Activated naive CD4-positive, alpha-beta T cell treated with anti-CD3 and anti-CD28 coated beads, Interleukin-2, amount 10 ng/mL, durations not matched to agents 7 days and 5 days (primary cell): ENCODE measurements around the gene LRPAP1.
"Not testable (repeated sequence)": the region's sequence is repeated elsewhere in the genome, so short reads cannot be mapped to it uniquely, and the experiment has no call there.

Experiments used
- CTCF ChIA-PET: fragments of 350-600 bp; sonication (Branson Sonifier 250); formaldehyde crosslinking; loops from one replicate; lab custom pipeline; 2021; ENCODE audit warnings: antibody characterized with exemption; lab: Charles Lee
- DNase-seq: peaks from one replicate; pipeline ENCODE4 v3.0.0-alpha.2; 2020
- H3K27ac Mint-ChIP-seq: one replicate; pipeline ENCODE4 v1.8.0; 2021; ENCODE audit warnings: mild to moderate bottlenecking, moderate library complexity, mixed read lengths
- H3K27me3 Mint-ChIP-seq: one replicate; pipeline ENCODE4 v1.8.0; 2021; ENCODE audit warnings: mild to moderate bottlenecking, mixed read lengths
- H3K36me3 Mint-ChIP-seq: one replicate; pipeline ENCODE4 v1.8.0; 2021; ENCODE audit warnings: mixed read lengths
- H3K4me1 Mint-ChIP-seq: one replicate; pipeline ENCODE4 v1.8.0; 2021; ENCODE audit warnings: mixed read lengths
- H3K4me3 Mint-ChIP-seq: one replicate; pipeline ENCODE4 v1.8.0; 2021; ENCODE audit warnings: mild to moderate bottlenecking, moderate library complexity, mixed read lengths
- H3K9me3 Mint-ChIP-seq: one replicate; pipeline ENCODE4 v1.8.0; 2021; ENCODE audit warnings: mixed read lengths

The LRPAP1 gene

DNA sequence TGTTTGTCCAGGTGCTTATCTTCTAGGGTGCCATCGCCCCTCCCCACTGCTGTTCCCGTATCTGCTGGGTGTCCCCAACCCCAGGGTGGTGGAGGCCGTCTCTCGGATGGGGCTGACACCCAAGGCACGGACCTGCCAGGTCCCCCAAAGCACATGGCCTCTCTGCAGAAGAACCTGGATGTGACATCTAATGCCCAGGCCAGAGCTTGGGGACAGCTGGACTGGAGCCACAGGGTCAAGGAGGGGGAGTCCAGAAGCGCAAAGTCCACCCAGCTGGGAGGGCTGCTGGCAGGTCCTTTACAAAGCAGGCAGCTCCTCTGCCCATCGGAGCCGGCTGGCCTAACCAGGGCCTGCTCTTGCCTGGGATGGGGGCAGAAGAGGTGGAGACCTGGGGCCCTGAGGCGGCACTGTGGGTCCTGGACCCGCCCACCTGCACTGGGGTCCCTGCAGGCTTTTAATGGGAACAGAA, 69.9 kb downstream of the LRPAP1 start:
- CTCF ChIA-PET: interaction anchor here (1.2 kb wide), 1 partner anchor 18 kb away, joined by 5 read pairs; no protein-coding TSS in a partner anchor
- DNase-seq: no peak
- Mint-ChIP-seq H3K27ac (no peak overlapping the region), H3K9me3 (no peaks in the 10 kb centered on the region), H3K36me3 (no peaks in the 10 kb centered on the region), H3K4me3 (no peak overlapping the region), H3K27me3 (peaks cover 57% of the 10 kb centered on the region), H3K4me1 (no peaks in the 10 kb centered on the region)

DNA sequence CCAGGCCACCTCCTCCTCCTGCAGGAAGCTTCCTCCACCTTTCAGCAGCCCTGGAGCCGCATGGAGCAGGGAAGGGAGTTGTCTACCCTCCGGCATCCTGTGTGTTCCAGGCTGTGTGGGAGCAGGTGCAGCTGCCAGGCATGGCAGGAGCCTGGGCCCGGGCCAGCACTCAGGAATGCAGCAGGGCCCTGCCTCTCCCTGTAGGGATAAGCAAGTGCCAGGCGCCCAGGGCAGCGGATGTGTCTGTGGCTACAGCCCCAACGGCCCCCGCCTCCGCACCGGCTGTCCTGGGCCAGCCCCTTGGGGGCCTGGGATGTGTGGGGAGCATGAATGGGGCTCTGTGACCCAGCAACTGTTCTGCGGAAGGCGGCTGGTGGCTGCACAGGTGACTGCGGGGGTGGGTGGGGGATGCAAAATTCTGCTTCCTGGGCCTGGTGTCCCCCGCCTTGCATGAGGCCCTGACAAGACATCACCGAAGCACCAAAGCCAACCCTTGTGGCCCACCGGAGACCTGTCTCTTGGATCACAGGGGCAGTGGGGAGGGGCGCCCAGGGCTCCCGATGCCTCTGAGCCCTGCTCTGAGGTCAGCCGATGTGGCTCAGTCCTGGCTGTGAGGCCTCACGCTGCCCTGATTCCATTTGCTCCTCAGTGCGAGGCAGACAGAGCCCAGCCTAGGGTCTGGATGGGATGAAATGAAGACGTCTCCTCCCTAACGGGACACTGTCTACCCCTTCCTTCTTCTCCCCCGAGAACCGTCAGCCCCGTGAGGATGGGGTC, 70.5 kb downstream of the LRPAP1 start:
- no peak overlapping the region for H3K4me3 Mint-ChIP-seq
- no peaks in the 10 kb centered on the region for H3K9me3 Mint-ChIP-seq
- no peaks in the 10 kb centered on the region for H3K4me1 Mint-ChIP-seq
- CTCF ChIA-PET: interaction anchor here (1.2 kb wide), 1 partner anchor 18 kb away, joined by 5 read pairs; no protein-coding TSS in a partner anchor
- no peak for DNase-seq
- peaks cover 57% of the 10 kb centered on the region for H3K27me3 Mint-ChIP-seq
- no peaks in the 10 kb centered on the region for H3K36me3 Mint-ChIP-seq
- H3K27ac Mint-ChIP-seq: no peak overlapping the region

DNA sequence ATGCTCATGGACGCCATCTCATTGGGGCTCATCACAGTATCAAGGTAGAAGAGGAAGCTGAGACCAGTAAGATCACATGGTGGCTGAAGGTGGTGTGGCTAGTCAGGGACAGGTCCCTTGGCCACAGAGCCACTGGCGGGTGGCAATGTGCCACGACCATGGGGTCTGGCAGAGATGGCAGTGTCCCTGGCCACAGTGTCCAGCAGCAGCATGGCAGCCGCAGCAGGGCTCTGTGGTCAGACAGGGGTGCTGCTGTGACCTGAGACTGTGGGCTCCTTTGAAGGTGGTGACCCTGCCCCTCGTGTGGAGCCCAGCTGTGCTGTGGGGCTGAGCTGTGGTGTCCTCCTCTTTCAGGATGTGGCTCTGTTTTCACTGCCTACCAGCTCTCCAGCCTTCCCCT, 71.3 kb downstream of the LRPAP1 start:
- DNase-seq: no peak
- no peaks in the 10 kb centered on the region for H3K9me3 Mint-ChIP-seq
- no peak overlapping the region for H3K27ac Mint-ChIP-seq
- peaks cover 57% of the 10 kb centered on the region for H3K27me3 Mint-ChIP-seq
- no peaks in the 10 kb centered on the region for H3K4me1 Mint-ChIP-seq
- no peaks in the 10 kb centered on the region for H3K36me3 Mint-ChIP-seq
- CTCF ChIA-PET: no interaction called here
- H3K4me3 Mint-ChIP-seq: no peak overlapping the region

DNA sequence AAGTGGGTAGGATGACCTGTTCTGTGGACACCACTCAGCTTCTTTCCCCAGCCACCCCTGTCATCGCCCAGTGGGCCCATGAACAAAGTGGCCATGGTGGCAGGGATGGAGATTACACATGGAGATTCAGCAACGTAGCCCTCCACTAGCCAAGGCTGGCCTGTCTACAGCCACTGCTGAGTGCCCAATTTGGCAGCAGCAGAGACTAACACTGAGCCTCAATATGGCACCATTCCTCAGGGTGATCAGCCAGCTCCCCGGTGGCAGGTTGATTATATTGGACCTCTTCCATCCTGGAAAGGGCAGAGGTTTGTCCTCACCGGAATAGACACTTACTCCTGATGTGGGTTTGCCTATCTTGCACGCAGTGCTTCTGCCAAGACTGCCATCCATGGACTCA, 73.1 kb downstream of the LRPAP1 start:
- H3K4me1 Mint-ChIP-seq, H3K4me3 Mint-ChIP-seq, H3K36me3 Mint-ChIP-seq, DNase-seq, H3K27ac Mint-ChIP-seq, CTCF ChIA-PET, H3K9me3 Mint-ChIP-seq: not testable (repeated sequence)
- peaks cover 44% of the 10 kb centered on the region for H3K27me3 Mint-ChIP-seq

DNA sequence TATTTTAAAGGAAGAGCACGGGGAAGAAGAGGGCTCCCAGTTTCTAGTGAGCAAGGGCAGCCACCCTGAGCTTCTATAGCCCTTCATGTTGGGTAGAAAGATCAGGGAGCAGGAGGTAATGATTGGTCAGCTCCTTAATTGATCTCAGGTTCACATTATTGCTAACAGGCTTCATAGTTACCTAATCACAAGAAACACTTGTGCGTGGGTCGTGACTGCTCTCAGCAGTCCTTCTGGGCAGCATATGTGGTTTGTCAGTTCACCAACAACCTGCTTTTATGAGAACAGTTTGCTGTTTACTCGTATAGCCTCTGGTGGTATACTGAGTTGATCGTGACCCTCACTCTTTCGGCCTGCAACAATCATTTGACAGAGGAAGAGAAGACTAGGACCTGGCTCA, 73.9 kb downstream of the LRPAP1 start:
- H3K4me3 Mint-ChIP-seq: no peak overlapping the region
- H3K9me3 Mint-ChIP-seq: peaks cover 9% of the 10 kb centered on the region
- CTCF ChIA-PET: no interaction called here

DNA sequence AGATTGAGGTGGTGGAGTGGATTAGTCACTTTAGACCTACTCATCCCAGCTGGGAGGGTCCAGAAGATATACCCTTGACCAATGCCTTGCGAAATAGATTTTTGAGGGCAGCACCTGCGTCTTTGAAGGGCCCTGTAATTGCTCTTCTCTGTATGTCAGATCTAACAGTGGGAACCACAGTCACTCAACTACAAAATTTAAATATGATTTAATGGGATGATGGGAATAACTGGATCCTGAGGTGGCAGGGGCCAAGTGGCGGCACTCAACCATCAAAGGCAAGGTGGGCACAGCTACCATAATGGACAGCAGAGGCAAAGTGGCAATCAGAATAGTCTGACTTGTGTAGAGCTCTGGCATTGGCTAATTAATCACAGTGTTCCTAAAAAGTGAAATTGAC, 76.6 kb downstream of the LRPAP1 start:
- H3K27ac Mint-ChIP-seq: not testable (repeated sequence)

More for the DNA sequence above, 73.9 kb downstream of the LRPAP1 start:
- no peak for DNase-seq
- Mint-ChIP-seq H3K27ac (no peak overlapping the region), H3K36me3 (no peaks in the 10 kb centered on the region), H3K4me1 (no peaks in the 10 kb centered on the region), H3K27me3 (peaks cover 44% of the 10 kb centered on the region)

More for the DNA sequence above, 76.6 kb downstream of the LRPAP1 start:
- H3K4me3 Mint-ChIP-seq, H3K36me3 Mint-ChIP-seq, H3K4me1 Mint-ChIP-seq, CTCF ChIA-PET, H3K9me3 Mint-ChIP-seq, DNase-seq: not testable (repeated sequence)
- H3K27me3 Mint-ChIP-seq: peaks cover 19% of the 10 kb centered on the region
